ENCODE measurements around the gene TCF7.
"Not testable (repeated sequence)": the region's sequence is repeated elsewhere in the genome, so short reads cannot be mapped to it uniquely, and the experiment has no call there.

The TCF7 gene

DNA sequence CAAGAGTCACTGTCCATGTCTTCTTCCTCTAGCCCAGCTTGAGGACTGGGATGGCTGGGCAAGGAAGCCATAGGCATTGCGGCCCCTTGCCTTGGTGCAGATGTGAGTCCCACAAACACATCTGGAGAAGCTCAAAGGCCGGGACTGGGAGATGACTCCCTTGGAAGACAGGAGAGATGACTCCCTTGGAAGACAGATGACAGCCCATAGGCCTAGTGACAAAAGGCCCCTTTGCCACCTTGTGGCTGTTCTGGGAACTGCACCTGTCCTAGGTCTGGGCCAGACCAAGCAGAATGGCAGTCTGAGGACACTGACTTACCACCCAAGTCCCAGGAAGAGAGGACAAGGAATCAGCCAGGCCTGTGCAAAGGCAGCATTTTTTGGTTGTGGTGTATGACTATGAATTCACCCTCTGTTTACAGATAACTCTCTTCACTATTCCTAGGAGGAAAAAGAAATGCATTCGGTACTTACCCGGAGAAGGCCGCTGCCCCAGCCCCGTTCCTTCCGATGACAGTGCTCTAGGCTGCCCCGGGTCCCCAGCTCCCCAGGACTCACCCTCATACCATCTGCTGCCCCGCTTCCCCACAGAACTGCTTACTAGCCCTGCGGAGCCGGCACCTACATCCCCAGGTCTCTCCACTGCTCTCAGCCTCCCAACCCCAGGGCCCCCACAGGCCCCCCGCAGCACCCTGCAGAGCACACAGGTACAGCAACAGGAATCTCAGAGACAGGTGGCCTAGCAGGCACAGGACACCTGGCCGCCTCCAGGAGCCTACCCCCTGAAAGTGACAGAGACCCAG is 31.5 kb downstream of the TCF7 start:
- peak; percentile 31 for DNase-seq

DNA sequence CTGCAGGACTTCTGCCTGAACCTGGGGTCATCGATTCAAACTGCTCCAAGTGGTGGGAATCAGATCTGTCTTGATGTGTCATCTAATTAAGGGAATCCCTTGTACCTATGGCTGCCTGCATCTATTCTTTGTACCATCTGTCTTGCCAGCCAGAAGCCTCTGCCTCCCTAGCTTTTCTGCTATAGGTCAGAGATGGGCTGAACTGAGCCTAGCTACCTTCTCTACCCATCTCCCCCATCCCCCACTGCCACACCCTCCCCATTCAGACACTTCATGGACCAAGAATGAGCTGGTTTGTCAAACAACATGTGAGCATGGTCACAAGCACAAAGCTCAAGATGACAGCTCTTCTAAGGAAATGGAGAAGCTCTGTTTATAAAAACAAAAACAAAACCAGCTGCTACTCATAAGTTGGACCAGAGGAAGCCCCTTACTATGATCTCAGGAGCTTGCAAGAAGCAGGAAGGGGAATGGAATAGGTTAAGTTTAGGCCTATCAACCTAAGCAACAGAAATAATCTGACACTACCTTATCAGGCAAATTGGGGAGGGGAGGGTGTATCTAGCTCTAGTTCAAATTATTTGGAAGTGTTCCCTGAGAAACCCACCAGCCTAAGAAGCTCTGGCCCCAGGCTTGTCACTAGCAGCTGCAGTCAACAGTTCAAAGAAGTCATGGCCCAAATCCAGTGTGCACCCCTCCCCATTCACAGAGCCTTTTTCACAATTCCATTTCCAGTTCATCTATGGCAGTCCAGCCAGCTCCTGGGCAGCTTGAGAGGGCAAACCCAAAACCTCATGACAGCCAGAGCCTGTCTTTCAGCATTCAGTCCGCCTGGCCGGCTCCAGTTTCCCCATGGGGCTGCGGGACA is 32.4 kb downstream of the TCF7 start:
- DNase-seq, result no peak

GRCh38 chr5:134148316-134148715 is 33.8 kb downstream of the TCF7 start:
- DNase-seq, result no peak

GRCh38 chr5:134148986-134149539 is 34.6 kb downstream of the TCF7 start:
- DNase-seq, result no peak

DNA sequence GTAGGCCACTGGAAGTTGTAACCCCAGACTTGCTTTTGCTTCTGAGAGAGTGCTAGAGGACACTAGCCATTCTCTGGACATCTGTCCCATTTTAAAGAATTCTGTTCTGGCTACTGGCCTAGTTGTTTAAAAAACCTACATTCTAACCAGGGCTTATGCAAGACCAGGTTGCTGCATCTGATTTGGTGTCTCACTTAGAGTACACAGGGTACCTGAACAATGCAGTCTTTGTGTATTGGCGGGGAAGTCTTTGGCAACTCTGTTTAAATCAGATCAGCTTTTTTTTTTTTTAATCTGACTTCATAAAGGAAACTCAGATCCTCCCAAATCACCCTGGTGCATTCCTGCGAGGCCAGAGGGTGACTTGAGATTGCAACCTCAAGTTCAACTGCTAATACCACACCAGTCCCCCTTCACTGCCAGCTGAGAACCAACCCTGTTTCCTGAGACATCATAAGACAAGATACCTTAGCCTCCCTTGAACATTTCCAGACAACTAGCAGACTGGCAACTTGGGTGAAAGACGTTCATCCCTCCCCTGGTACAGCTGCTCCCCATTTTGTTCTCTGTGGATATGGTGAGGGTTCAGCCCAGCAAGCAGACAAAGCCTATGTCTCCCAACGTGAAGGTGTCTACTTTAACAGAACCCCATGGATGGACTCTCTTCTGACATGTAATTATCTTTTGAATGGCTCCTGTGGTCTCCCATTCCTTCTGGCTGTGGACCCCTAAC is 35.3 kb downstream of the TCF7 start:
- DNase-seq, result no peak

DNA sequence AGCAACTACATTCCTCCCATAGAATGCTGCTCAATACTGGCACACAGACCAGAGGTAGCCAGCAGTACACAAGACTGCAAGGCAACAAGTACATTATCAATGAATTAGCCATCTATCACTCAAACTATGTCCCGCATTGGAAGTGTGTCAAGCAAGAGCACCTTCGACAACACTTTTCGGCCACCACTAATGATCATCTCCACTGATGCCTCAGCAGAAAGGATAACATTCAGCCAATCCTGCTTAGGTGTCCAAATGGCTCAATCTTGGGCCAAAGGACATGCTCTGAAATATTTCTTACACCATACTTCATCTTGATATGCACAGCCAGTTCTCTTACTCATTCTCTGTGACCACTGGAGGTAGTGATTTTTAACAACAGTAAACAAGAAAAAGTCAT is 37.2 kb downstream of the TCF7 start:
- DNase-seq, result no peak

- not testable (repeated sequence) for DNase-seq
These were observed 37.8 kb downstream of the TCF7 start for GRCh38 chr5:134152173-134152832.

- no peak for DNase-seq
These were observed 38.8 kb downstream of the TCF7 start for GRCh38 chr5:134153241-134153640.

DNA sequence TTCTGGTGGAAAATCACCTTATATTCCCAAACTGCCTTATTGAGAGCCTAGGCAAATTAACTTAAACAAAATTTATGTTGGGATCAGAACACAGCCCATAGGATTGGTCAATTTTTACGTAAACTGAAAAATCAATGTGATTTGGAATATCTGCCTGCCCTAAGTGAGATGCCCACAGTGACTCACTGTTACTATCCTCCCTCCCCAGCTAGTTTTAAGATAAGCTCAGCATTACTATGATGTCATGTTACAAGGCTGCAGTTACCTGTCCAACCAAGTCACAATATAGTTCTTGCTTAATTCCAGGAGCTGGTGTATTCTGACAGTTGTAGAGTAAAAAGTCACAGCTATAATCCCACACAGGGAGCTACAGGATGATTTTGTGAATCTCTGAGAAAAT is 39.2 kb downstream of the TCF7 start:
- no peak for DNase-seq

DNA sequence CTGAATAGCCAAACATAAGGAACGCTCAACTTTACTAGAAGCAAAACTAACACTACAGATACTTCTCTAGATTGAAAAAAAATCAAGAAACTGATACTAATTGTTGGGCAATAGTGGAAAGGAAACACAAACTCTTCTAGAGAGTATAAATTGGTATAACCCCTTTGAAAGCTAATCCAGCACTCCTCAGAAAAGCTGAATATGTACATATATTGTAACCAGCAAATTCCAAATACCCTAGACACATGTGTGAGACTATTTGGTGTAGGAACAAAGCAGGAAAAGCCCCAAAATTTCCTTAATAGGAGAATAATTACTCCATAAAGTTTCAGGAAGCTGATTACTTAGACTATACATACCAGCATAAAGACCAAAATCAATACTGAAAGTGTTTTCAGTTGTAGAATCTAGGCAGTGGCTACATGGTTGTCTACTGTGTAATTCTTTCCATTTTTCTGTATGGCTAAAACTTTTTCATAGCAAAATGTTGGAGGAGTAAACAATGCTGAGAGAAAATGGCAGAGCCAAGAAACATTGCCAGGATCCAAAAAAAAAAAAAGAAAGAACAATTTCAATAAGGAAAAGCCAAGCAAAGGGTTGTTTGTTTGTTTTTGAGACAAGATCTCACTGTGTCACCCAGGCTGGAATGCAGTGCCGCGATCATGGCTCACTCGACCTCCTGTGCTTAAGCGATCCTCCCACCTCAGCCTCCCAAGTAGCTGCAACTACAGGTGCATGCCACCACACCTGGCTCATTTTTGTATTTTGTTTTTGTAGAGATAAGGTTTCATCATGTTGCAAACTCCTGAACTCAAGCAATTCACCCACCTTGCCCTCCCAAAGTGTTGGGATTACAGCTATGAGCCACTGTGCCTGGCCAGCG is 47.3 kb downstream of the TCF7 start:
- no peak for DNase-seq

GRCh38 chr5:134162592-134162991 is 48.1 kb downstream of the TCF7 start:
- DNase-seq, result no peak

- no peak for DNase-seq
These were observed 57.5 kb downstream of the TCF7 start for GRCh38 chr5:134171972-134172371.

DNA sequence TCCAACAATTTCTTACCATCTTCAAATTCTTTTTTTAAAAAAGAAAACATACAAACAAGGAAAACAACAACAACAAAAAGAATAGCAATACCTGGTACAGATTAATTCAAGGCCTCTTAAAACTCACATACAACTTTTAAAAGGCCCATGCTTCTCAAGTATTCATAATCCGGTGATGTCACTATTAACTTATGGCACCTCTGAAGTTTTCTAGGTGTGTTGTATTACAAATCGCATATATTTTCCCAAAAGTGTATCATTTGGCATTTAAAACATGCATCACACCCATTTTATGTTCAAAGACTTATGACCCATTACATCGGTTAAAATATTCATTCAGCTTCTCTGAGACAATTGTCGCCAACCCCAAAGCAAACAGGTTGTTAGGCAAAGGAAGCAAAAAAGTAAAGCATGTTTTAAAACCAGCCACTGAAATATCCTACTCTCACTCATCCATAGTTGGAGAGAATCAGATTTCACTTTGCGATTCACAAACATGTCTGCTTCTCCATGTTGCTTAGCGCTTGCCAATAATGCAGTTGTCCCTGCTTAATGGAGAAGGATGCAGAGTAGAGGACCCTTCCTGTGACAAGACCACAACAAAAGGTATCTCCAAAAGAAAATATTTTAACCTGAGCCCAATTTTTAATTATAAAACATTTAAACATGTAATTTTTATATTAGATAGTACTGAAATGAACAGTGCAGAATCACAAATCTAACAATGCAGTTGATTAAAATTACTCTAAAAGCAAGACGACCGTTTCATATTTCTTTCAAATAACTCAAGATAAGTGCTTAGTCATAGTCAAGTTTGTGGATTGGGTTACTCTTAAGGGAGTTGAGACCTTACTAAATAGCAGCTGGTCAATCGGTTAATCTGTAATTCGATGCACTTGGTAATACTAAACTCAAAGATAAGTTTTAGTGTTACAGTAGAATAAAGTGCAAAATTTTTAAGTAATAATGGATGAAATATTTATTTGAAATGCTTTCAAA is 60.7 kb downstream of the TCF7 start:
- DNase-seq, result peak; percentile 56

DNA sequence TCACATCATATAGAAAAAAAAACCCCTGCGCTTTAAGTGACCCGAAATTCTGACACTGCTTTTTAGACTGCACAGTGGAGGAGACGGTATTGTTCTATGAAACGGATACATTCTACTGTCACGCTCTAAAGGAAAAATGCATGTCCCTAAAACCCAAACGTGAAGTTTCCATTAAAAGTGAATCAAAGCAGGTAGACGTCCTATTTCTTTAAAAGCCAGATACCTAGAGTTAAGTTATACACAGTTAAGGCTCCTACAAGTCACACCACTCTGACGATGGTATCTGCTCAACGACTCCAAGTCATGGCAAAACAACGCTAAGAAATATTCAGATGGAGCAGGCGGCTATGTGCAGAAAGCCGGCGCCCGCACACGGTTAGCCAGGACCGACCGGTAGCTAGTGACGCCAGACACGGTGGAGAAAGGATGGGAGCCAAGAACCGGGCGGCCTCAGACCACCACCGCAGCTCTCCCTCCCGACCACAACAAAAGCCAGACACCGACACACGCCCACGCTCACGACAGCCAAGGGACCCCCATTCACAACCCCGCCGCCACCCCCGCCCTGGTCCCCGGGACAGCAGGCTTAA is 61.5 kb downstream of the TCF7 start:
- no peak for DNase-seq

GRCh38 chr5:134176511-134177368 is 62.3 kb downstream of the TCF7 start, which contains the start of gene SKP1:
TSS of gene SKP1 (minus strand) at chr5:134176950. CDS start at chr5:134174022, 2,928 bp downstream.
- peak; percentile 61 for DNase-seq

DNA sequence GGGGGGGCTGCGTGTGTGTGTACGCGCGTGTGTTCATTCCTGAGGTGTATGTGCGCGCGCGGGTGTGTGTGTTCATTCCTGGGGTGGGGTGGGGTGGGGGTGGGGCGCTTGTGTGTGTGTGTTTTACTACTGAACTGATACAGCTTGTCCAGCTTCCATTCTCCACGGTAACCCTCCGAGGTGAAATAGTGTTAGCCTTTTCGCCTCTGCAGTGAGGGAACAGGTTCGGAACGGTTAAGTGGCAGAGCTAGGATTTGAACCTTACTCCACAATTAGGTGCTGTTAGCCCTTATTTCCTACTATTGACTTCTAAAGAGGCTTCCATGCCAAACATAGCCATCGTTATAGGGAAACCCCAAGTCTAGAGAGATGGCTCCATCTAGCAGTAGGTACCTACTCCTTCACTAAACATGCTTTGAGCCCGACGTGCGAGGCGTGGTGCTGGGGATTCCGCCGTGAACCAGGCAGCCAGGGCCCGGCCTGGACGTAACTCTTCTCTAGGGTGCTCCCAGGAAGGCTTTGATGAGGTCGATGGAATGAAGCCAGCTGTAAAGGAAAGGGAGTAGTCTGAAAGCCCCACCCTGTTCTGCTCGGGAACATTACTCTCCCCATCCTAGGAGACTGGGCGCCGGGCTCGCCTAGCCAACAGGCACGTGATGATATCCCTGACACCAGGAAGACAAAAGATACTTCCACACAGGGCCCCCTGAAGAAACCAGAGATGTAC is 63.1 kb downstream of the TCF7 start:
- no peak for DNase-seq

DNA sequence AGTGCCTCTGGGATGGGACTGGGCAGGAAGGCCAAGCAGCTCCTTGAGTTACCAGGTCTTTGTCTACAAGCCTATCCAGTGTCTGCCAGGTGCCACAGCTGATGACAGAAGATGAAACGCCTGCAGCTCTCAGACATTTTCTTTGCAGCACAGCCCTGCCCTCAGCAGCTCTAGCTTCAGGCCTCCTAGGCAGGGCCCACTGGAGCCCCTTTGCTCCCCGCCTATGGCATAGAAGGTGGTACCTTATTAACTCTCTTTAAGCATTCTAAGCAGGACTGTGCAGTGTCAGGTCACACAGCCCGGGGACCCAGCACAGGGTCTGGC is 63.6 kb downstream of the TCF7 start:
- no peak for DNase-seq

- no peak for DNase-seq
These were observed 69.0 kb downstream of the TCF7 start for GRCh38 chr5:134183481-134183880.
